Measurements from ENCODE around the gene ABCD2.
"Not testable (repeated sequence)": the region's sequence is repeated elsewhere in the genome, so short reads cannot be mapped to it uniquely, and the experiment has no call there.

ABCD2 gene

GRCh38 chr12:39611818-39612217 lies 7.8 kb downstream of the ABCD2 start:
- DNase-seq: no peak

- no peak for DNase-seq
These were observed 9.1 kb downstream of the ABCD2 start for GRCh38 chr12:39610436-39611025.

GRCh38 chr12:39606712-39607423 lies 12.7 kb downstream of the ABCD2 start:
- DNase-seq: no peak

DNA sequence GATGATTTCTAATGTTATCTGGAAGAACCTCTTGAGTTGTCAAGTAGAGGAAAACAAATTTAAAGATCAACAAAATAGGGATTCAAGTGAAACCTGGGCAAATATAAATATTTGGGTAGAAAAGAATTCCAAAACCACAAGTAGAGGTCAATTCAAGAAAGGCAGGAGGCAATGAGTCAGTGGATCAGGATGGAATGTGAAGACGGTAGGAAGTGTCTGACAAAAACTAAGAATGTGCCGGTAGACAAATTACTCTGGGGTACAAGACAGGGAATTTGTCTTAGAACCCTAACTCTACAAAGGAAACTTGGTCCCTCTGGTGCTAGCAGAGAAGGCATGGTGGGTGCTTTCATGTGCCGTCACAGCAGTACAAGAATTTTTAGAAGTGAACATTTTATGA lies 13.6 kb downstream of the ABCD2 start:
- DNase-seq: no peak

DNA sequence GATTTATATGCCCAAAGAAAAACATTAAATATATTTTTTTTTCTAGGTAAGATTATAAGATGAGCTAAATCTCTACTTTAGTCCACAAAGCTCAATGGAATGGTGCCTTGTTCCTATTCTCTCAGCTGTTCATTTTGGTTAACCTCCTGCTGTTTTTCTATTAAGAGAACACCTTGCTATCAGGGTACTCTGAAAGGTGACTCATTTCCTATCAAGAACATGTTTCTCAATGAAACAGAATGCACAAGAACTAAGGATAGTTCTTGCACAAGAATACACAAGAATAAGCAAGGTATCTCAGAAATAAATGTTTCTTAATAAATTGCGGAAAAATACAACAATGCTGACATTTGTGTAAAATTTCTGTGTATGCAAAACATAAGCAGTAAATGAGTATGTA lies 14.1 kb downstream of the ABCD2 start:
- no peak for DNase-seq

DNA sequence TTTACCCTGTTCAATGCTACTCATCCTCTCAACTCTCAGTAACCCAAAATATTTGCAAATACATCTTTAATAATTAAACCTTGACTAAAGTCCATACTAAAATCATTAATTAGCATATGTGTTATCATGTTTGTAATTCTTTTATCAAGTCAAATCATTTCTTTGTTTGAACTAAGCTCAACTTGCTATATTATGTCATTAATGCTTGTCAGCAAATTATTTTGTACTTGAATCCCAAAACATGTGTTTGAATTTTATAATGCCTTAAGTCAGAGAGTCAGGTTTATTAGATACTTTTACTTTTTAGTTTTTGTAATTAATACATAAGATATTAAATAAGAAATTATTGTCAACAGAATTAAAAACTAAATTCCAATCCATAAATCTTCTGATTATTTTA lies 16.5 kb downstream of the ABCD2 start:
- no peak for DNase-seq

DNA sequence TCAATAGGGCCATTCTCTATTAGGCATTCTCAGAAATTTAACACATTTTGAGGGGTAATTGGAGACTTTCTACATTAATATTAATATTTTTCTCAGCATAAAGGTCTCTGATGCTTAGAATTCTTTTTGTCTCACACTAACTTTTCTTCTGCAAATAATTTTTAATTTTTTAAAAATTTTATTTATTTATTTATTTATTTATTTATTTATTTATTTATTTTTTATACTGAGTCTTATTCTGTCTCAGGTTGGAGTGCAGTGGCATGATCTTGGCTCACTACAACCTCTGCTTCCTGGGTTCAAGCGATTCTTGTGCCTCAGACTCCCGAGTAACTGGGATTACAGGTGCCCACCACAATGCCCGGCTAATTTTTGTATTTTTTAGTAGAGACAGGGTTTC lies 17.7 kb downstream of the ABCD2 start:
- DNase-seq: not testable (repeated sequence)

DNA sequence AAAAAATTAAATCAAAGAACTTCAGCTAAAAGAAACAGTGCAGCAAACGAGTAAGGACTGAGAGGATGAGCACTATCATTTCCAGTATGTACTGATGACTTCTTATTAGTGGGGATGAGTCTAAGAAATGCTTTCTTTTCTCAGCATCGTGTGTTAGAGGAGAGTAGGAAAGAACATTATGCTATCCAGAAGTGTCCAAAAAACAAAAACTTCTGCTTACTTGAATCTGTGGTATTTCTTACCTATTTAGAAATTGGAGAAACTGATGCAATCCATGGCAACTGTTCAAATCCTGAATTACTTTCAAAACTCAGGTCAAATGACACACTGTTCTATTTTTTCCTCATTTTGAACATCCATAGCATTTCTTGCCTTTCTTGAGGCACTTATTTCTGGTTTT lies 23.7 kb downstream of the ABCD2 start:
- no peak for DNase-seq

DNA sequence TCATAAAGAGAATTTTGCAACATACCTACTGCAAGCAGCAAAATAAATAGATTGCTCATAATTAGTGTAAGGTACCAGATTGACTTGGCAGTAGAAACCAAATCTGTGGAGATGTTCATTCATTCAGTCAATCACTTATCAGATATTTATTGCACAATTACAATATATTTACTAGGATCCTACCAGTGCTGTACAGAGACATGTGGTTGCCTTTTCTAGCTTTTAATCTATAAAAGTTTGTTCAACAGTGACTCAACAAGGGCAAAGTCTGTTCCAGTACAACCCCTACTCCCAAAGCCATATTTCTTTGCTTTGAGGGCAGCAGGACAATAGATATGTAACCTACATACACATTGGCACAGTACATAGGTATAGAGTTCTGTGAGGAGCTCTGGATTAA lies 27.3 kb downstream of the ABCD2 start:
- no peak for DNase-seq

- no peak for DNase-seq
These were observed 31.3 kb downstream of the ABCD2 start for GRCh38 chr12:39588348-39588747.

DNA sequence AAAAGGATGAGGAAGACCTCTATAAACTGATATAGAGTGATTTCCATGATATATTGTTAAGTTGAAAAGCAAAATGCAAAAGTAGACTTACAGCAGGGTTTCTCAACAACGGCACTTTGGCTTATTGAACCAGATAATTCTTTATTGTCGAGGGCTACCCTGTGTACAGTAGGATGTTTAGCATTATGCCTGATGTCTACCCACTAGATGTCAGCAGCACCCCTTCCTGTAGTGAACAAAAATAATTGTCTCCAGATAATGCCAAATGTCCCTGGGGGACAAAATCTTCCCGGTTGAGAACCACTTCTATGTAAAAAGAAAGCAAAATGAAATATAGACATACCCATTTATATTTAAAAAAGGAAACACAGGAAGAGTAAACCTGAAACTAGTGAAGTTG lies 32.4 kb downstream of the ABCD2 start:
- no peak for DNase-seq

- no peak for DNase-seq
These were observed 32.8 kb downstream of the ABCD2 start for GRCh38 chr12:39586816-39587215.

DNA sequence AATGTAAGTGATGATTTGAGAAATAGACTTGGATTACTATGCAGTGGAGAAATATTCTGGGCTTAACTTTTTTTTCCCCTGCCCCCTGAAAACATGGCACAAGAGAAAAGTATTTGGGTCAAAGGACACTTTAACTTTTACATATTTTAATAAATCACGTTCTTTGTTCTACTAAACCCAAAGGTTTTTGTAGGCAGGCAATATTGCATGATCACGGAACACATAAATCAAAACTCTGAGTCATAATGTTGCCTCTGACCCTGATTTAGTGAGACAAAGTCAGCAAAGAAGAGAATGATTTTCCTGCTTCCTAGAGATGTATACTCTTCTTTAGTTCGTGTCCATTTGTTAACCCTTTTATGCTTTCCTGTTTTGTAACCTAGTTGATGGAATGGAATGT lies 38.0 kb downstream of the ABCD2 start:
- DNase-seq: no peak

DNA sequence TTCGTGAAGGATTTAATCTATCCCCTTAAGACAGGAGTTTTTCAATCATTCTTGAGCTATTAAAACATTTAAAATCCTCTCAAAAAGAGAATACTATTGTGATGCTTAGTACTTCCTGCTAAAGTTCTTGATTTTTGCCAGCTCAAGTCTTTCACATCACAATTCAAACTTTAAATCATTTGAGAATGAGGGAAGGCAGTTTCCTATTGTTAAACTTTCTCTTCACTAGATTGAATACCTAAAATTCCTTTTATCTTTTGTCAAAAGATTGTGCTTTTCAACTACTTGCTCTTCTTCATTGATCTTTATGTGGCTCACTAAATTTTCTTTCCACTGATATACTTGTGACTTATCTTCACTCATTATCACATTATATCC lies 44.1 kb downstream of the ABCD2 start:
- no peak for DNase-seq

DNA sequence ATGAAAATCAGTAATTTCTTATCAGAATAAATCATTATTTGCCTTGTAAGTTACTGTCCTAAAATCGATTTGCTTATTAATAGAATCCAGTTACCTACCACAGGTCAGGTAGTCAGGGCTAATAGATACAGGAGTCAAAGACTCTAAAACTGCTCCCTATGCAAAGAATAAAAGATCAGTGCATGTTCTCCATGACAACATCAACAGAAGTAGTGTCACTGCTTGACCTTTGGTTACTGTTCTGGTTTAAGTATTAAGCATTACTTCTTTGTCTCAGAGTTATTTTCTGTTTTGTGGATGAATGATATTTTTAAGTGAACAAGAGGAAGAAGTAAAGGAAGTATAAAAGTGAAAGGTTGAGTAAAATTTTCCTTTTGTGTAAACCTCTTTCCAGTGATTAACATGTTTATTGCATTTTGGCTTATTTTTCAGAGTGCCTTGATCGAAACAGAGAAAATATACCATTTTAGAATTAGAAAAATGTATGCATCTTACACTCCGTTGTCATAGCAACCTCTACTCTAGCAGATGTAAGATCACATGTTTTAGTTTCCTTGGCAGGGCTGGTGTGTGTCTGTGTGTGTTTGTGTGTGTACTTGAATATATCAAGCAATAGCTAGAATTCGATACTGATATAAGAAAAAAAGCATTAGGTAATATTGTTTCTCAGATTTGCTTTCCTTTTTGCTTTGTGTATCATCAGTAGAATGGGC lies 44.7 kb downstream of the ABCD2 start:
- no peak for DNase-seq

- no peak for DNase-seq
These were observed 45.2 kb downstream of the ABCD2 start for GRCh38 chr12:39574378-39574777.

DNA sequence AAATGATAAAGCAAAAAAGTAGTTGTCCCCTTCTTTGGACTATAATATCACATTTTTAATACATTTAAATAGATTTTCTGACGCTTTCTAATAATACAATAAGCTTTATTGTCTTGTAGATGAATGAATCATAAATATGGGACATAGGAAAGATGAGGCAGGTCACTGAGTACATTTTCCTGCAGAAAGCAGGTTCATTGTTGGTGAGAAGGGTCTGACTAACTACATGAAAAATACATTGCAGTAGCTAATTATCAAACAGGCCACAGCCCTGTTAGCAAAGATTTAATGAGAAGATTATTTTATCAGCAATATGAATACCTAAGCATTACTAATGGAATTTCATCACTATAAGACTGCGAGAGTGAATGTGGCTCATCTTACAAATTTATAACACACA lies 45.6 kb downstream of the ABCD2 start:
- no peak for DNase-seq

- DNase-seq: no peak
These were observed 47.1 kb downstream of the ABCD2 start for GRCh38 chr12:39572551-39572950.

GRCh38 chr12:39571351-39571750 lies 48.3 kb downstream of the ABCD2 start:
- DNase-seq: no peak

DNA sequence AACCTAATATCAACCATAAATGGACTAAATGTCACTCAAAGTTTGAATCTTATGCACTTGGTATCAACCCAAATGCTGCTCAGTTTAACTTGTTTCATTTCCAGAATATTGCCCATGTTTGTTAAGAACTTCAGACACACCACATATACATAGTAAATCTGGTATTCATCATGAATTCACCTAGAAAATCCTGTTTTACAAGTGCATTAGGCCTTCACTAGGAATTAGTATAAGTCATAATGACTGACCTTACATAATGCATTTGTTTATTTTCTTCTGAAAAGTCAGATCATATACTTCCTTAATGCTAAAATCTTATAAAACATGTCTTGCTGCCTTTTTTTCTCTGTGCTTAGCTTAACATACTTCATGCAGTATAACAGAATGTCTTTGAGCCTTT lies 66.1 kb downstream of the ABCD2 start:
- DNase-seq: no peak

- DNase-seq: not testable (repeated sequence)
These were observed 75.4 kb downstream of the ABCD2 start for GRCh38 chr12:39544211-39544610.

DNA sequence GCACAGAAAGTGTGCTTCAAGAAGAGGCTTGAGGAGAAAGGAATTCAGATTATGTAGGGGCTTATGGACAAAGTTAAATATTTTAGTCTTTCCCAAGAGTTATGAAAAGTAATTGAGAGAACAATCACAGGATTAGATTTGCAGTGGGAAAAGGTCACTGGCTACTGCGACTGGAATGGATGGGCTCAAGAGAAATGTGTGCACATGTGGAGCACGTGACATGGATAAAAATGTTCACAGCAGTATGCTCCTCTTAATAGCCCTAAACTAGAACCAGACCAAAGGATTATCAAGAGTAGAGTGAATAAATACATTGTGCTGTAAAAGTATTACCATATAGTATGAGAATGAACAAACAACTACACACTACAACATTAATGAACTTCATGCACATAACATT lies 78.1 kb downstream of the ABCD2 start:
- DNase-seq: no peak

GRCh38 chr12:39538679-39539104 lies 80.9 kb downstream of the ABCD2 start:
- DNase-seq: no peak

GRCh38 chr12:39533951-39534350 lies 85.7 kb downstream of the ABCD2 start:
- DNase-seq: no peak
